GM23338 (cell line): ENCODE data around the gene OIP5. TPM values are rescaled to one million over a fixed set of nuclear protein-coding genes. Genes with fewer than 3 reads are reported as not detected.

Experiments used
- ATAC-seq: fragments of 200-7000 bp; cut with Tn5 transposase; 3 replicates; pipeline ENCODE4 v1.9.1; 2020
- DNase-seq: peaks from one replicate; pipeline ENCODE4 v3.0.0-alpha.2; 2015; ENCODE audit warnings: low spot score
- H2AFZ ChIP-seq: fragments of 200-600 bp; sonication (generic); 2 replicates; pipeline ENCODE4 v1.8.0; 2016; ENCODE audit warnings: antibody characterized with exemption, mild to moderate bottlenecking, moderate library complexity
- H3F3A ChIP-seq: fragments of 200-600 bp; sonication (generic); replicated peaks from 2 replicates; pipeline ENCODE4 v1.8.0; 2017; ENCODE audit warnings: antibody characterized with exemption, mixed run types, low read depth
- H3K27ac ChIP-seq: fragments of 200-600 bp; sonication (generic); 2 replicates; pipeline ENCODE4 v1.6.1; 2016; ENCODE audit warnings: low read depth
- H3K27me3 ChIP-seq: fragments of 200-600 bp; sonication (generic); 2 replicates; pipeline ENCODE4 v1.8.0; 2016; ENCODE audit warnings: mild to moderate bottlenecking, mixed run types, moderate library complexity; ENCODE audit not compliant: insufficient read depth
- H3K36me3 ChIP-seq: fragments of 200-600 bp; sonication (generic); 2 replicates; pipeline ENCODE4 v1.8.0; 2016; ENCODE audit warnings: mild to moderate bottlenecking; ENCODE audit not compliant: insufficient read depth
- H3K4me1 ChIP-seq: fragments of 200-600 bp; sonication (generic); 2 replicates; pipeline ENCODE4 v1.8.0; 2016; ENCODE audit warnings: mild to moderate bottlenecking, moderate library complexity; ENCODE audit not compliant: insufficient read depth
- H3K4me2 ChIP-seq: fragments of 200-600 bp; sonication (generic); 2 replicates; pipeline ENCODE4 v1.7.1; 2017; ENCODE audit warnings: mixed run types
- H3K4me3 ChIP-seq: fragments of 200-600 bp; sonication (generic); 2 replicates; pipeline ENCODE4 v1.6.1; 2016; ENCODE audit warnings: mixed run types
- H3K79me2 ChIP-seq: fragments of 200-600 bp; sonication (generic); replicated peaks from 2 replicates; pipeline ENCODE4 v1.8.0; 2017; ENCODE audit warnings: mild to moderate bottlenecking; ENCODE audit not compliant: insufficient read depth
- H3K9me2 ChIP-seq: fragments of 200-600 bp; sonication (generic); 2 replicates; pipeline ENCODE4 v1.8.0; 2017; ENCODE audit not compliant: insufficient read depth
- H4K20me1 ChIP-seq: fragments of 200-600 bp; sonication (generic); replicated peaks from 2 replicates; pipeline ENCODE4 v1.8.0; 2017; ENCODE audit warnings: mild to moderate bottlenecking; ENCODE audit not compliant: insufficient read depth
- H3K27ac Mint-ChIP-seq: 2 replicates; pipeline ENCODE4 v1.8.0; 2020; ENCODE audit warnings: inconsistent platforms, mild to moderate bottlenecking, moderate library complexity, mixed read lengths
- H3K27me3 Mint-ChIP-seq: 3 replicates; pipeline ENCODE4 v1.8.0; 2022; ENCODE audit warnings: low read depth, mild to moderate bottlenecking, moderate library complexity, mixed read lengths, inconsistent platforms; ENCODE audit not compliant: insufficient read depth, poor library complexity
- H3K36me3 Mint-ChIP-seq: 3 replicates; pipeline ENCODE4 v1.8.0; 2021; ENCODE audit warnings: low read depth, mild to moderate bottlenecking, inconsistent platforms, moderate library complexity, mixed read lengths
- H3K4me1 Mint-ChIP-seq: 3 replicates; pipeline ENCODE4 v1.8.0; 2020; ENCODE audit warnings: mild to moderate bottlenecking, inconsistent platforms, mixed read lengths
- H3K4me3 Mint-ChIP-seq: 3 replicates; pipeline ENCODE4 v1.8.0; 2021; ENCODE audit warnings: moderate library complexity, mild to moderate bottlenecking, inconsistent platforms, mixed read lengths
- H3K9me3 Mint-ChIP-seq: 3 replicates; pipeline ENCODE4 v1.8.0; 2020; ENCODE audit warnings: moderate library complexity, mild to moderate bottlenecking, inconsistent platforms, mixed read lengths
- CREB1 ChIP-seq: fragments of 250-450 bp; sonication (Bioruptor Pico); IDR thresholded peaks from 2 replicates; pipeline ENCODE4 v1.5.0; 2020; ENCODE audit warnings: low read depth, mild to moderate bottlenecking, moderate library complexity
- CTCF ChIP-seq, 2 experiments: fragments of 200-600 bp in 1 of 2; sonication (generic) in 1 of 2; conservative IDR thresholded peaks; 2 replicates each; pipeline versions ENCODE4 v1.5.1 to v1.6.1; 2016 to 2017; ENCODE audit warnings: antibody characterized with exemption in 2 of 2, low read depth in 2 of 2, mild to moderate bottlenecking in 2 of 2, moderate library complexity in 1 of 2
- ETS1 ChIP-seq: IDR thresholded peaks from 2 replicates; pipeline ENCODE4 v1.6.1; 2016; ENCODE audit warnings: antibody characterized with exemption
- EZH2 ChIP-seq: fragments of 200-600 bp; sonication (generic); IDR thresholded peaks from one replicate; pipeline ENCODE4 v1.8.0; 2017; ENCODE audit warnings: antibody characterized with exemption, mild to moderate bottlenecking, low read depth; ENCODE audit not compliant: unreplicated experiment
- EZH2phosphoT487 ChIP-seq: fragments of 200-600 bp; sonication (generic); IDR thresholded peaks from one replicate; pipeline ENCODE4 v1.8.1; 2018; ENCODE audit warnings: antibody characterized with exemption; ENCODE audit not compliant: unreplicated experiment
- JUNB ChIP-seq: IDR thresholded peaks from one replicate; pipeline ENCODE4 v1.6.1; 2016; ENCODE audit warnings: antibody characterized with exemption; ENCODE audit not compliant: unreplicated experiment
- NANOG ChIP-seq: IDR thresholded peaks from 2 replicates; pipeline ENCODE4 v1.6.1; 2016; ENCODE audit warnings: antibody characterized with exemption, borderline replicate concordance
- POLR2AphosphoS5 ChIP-seq: IDR thresholded peaks from 2 replicates; pipeline ENCODE4 v1.6.1; 2016; ENCODE audit warnings: antibody characterized with exemption, low read depth
- REST ChIP-seq: IDR thresholded peaks from one replicate; pipeline ENCODE4 v1.6.1; 2018; ENCODE audit warnings: antibody characterized with exemption; ENCODE audit not compliant: unreplicated experiment
- STAT1 ChIP-seq: IDR thresholded peaks from one replicate; pipeline ENCODE4 v1.6.1; 2016; ENCODE audit warnings: antibody characterized with exemption; ENCODE audit not compliant: unreplicated experiment
- ZNF114 ChIP-seq: fragments of 250-450 bp; sonication (Bioruptor Pico); IDR thresholded peaks from 2 replicates; pipeline ENCODE4 v1.5.0; 2020; ENCODE audit warnings: mild to moderate bottlenecking, moderate library complexity
- ZNF331 ChIP-seq: fragments of 250-450 bp; sonication (Bioruptor Pico); IDR thresholded peaks from 2 replicates; pipeline ENCODE4 v1.5.0; 2020; ENCODE audit warnings: low read depth, mild to moderate bottlenecking, moderate library complexity
- polyA plus RNA-seq: library from polyadenylated mRNA; unstranded; fragments of >200 nt; fragmentation: Nextera tagmentation; extraction: Ambion mirVana; gene quantifications from 2 replicates; pipeline ENCODE4 v1.2.1, GENCODE V29; 2016
- total RNA-seq: library from RNA; depleted of rRNA; stranded (reverse); fragments of >200 nt; shearing (Covaris generic); gene quantifications from 2 replicates; pipeline ENCODE4 v1.2.3, GENCODE V29; 2014

The OIP5 gene
- total and polyA plus RNA-seq, 2 experiments from 2014 or later, result 61.1 to 71.7 TPM

GRCh38 chr15:41288464-41288863 lies 43.9 kb downstream of the OIP5 start (continued):
- TF ChIP-seq CTCF (conservative IDR thresholded peaks at IDR 0.05; ENCODE audit: low read depth in 2 of 2) (no peak), JUNB (no peak), NANOG (no peak), ZNF114 (CRISPR knock-in tag) (no peak), EZH2 (no peak), REST (no peak)

GRCh38 chr15:41286665-41287333 lies 45.6 kb downstream of the OIP5 start:
- Histone ChIP-seq H3K27ac (no peak overlapping the region), H3K36me3 (peaks cover 38% of the 10 kb centered on the region)
- no peak for ATAC-seq
- TF ChIP-seq CTCF (conservative IDR thresholded peaks at IDR 0.05; ENCODE audit: low read depth in 2 of 2) (no peak), EZH2 (no peak), POLR2AphosphoS5 (no peak), STAT1 (no peak), ETS1 (no peak), EZH2phosphoT487 (no peak), ZNF114 (CRISPR knock-in tag) (no peak), CREB1 (CRISPR knock-in tag) (no peak), ZNF331 (no peak)

More at GRCh38 chr15:41286665-41287333, 45.6 kb downstream of the OIP5 start:
- H3K36me3 Mint-ChIP-seq, result peaks cover 63% of the 10 kb centered on the region
- Histone ChIP-seq H3F3A (peaks cover 3% of the 10 kb centered on the region; the same call in 1 of the 2 replicates), H3K4me1 (peaks cover 9% of the 10 kb centered on the region; the same call in 1 of the 2 replicates), H3K4me2 (no peak overlapping the region; the same call in 1 of the 2 replicates), H3K27me3 (no peaks in the 10 kb centered on the region), H4K20me1 (peaks cover 33% of the 10 kb centered on the region), H3K9me2 (no peaks in the 10 kb centered on the region), H3K4me3 (no peak overlapping the region), H2AFZ (no peak overlapping the region), H3K79me2 (peaks cover 64% of the 10 kb centered on the region)
- H3K27ac Mint-ChIP-seq, result no peak overlapping the region
- peaks cover 14% of the 10 kb centered on the region for H3K27me3 Mint-ChIP-seq
- peaks cover 29% of the 10 kb centered on the region for H3K4me1 Mint-ChIP-seq
- no peak for DNase-seq
- H3K9me3 Mint-ChIP-seq, result no peaks in the 10 kb centered on the region; the same call in 2 of the 3 replicates
- H3K4me3 Mint-ChIP-seq, result no peak overlapping the region
